Muscle of back (tissue), 11 donors: ENCODE results near the gene HOXC10. TPM values are rescaled to one million over a fixed set of nuclear protein-coding genes. Genes with fewer than 3 reads are reported as not detected.

Experiments
- DNase-seq, 3 donors: peaks; one replicate each; pipeline versions ENCODE4 v3.0.0 to v3.0.0-alpha.2; 2013
- polyA plus RNA-seq, 10 donors: library from polyadenylated mRNA; unstranded; fragments of 120-200 nt; gene quantifications; one replicate each; pipeline ENCODE4 v1.2.1, GENCODE V29; 2013; ENCODE audit not compliant: insufficient read length in 10 of 10

HOXC10 gene
- polyA plus RNA-seq, 10 donors, result 0.33 to 55.3 (median 28.8) TPM; not detected in 2

GRCh38 chr12:54037360-54038283 is 52.7 kb downstream of the HOXC10 start:
- peak in 1 of 3 donors; percentile 80 for DNase-seq

GRCh38 chr12:54038284-54038870 is 53.4 kb downstream of the HOXC10 start:
- DNase-seq, result peak in 1 of 3 donors; percentile 67

- DNase-seq, result peak in 2 of 3 donors; percentile 71 to 88
Observed at GRCh38 chr12:54038871-54039414, 54.0 kb downstream of the HOXC10 start.

GRCh38 chr12:54039417-54040147 is 54.6 kb downstream of the HOXC10 start:
- peak; percentile 81 to 95 (median 90) for DNase-seq

Other genes with a start within 250 kb of the HOXC10 start
- gene CISTR, start 233.2 kb upstream of the HOXC10 start, polyA plus RNA-seq, result not detected
- 1 to 10 TPM in 1 of 10 donors, under 1 TPM in 1, not detected in 8; 0.68 to 1.4 TPM for gene HOXC13, start 46.3 kb upstream of the HOXC10 start, polyA plus RNA-seq
- gene HOXC12, start 30.2 kb upstream of the HOXC10 start, polyA plus RNA-seq, result under 1 TPM in 2 of 10 donors, not detected in 8; 0.61 TPM
- gene HOXC11, start 12.0 kb upstream of the HOXC10 start, polyA plus RNA-seq, result 1 to 10 TPM in 4 of 10 donors, under 1 TPM in 2, not detected in 4; 0.08 to 9.7 (median 2.8) TPM
- 1 to 10 TPM in 2 of 10 donors, under 1 TPM in 4, not detected in 4; 0.05 to 7.9 (median 0.68) TPM for gene HOTAIR, start 10.2 kb upstream of the HOXC10 start, polyA plus RNA-seq
- gene HOXC9, start 15.0 kb downstream of the HOXC10 start, polyA plus RNA-seq, result 10 to 100 TPM in 5 of 10 donors, 1 to 10 TPM in 2, under 1 TPM in 3; 0.75 to 18.3 (median 8.0) TPM
- gene HOXC8, start 23.8 kb downstream of the HOXC10 start, polyA plus RNA-seq, result 10 to 100 TPM in 3 of 10 donors, 1 to 10 TPM in 3, under 1 TPM in 4; 0.50 to 13.8 (median 4.5) TPM
- 10 to 100 TPM in 8 of 10 donors, 1 to 10 TPM in 2; 9.6 to 30.4 (median 13.2) TPM for gene HOXC6, start 43.3 kb downstream of the HOXC10 start, polyA plus RNA-seq
- 1 to 10 TPM in 9 of 10 donors, under 1 TPM in 1; 0.63 to 2.7 (median 1.8) TPM for gene HOXC5, start 47.9 kb downstream of the HOXC10 start, polyA plus RNA-seq
- 10 to 100 TPM; 17.4 to 26.2 (median 20.8) TPM for gene HOXC4, start 68.7 kb downstream of the HOXC10 start, polyA plus RNA-seq
- 10 to 100 TPM; 20.0 to 27.4 (median 23.0) TPM for gene SMUG1, start 203.8 kb downstream of the HOXC10 start, polyA plus RNA-seq